H1 (cell line): ENCODE data around the gene ZNF573. TPM values are rescaled to one million over a fixed set of nuclear protein-coding genes. Genes with fewer than 3 reads are reported as not detected.

ENCODE experiments used
- ASH2L ChIP-seq: fragments of 200-600, 300-600 bp; sonication (generic); IDR thresholded peaks from one replicate; pipeline ENCODE4 v1.7.1; 2017; ENCODE audit warnings: low read length
- NANOG ChIP-seq: IDR thresholded peaks from 2 replicates; pipeline ENCODE4 v1.6.1; 2011; ENCODE audit warnings: low read length, low read depth, mild to moderate bottlenecking, inconsistent platforms; ENCODE audit not compliant: insufficient read depth, poor library complexity, severe bottlenecking
- RXRA ChIP-seq: IDR thresholded peaks from 2 replicates; pipeline ENCODE4 v1.6.1; 2011; ENCODE audit warnings: low read depth, mild to moderate bottlenecking, low read length, moderate library complexity; ENCODE audit not compliant: insufficient read depth
- polyA plus RNA-seq, 7 experiments: library from polyadenylated mRNA; depleted of rRNA in 3 of 7; stranded (reverse) in 5 of 7; unstranded in 2 of 7; fragments of >200 nt in 5 of 7; fragments of 200-250 nt in 2 of 7; gene quantifications; 1 replicate in 5 of 7; 2 replicates in 1 of 7; 4 replicates in 1 of 7; pipeline versions ENCODE4 v1.2.1 to v1.2.3, GENCODE V29; 2011 to 2013; ENCODE audit warnings: missing spikeins in 2 of 7, mixed read lengths in 2 of 7
- total RNA-seq: library from RNA; stranded (reverse); fragmentation: NEBNext Ultra II Directional; extraction: Animal tissue kit (Norgen Biotek cat#: 25700); gene quantifications from 2 replicates; pipeline ENCODE4 v1.2.1, GENCODE V29; 2021

ZNF573 gene
- total and polyA plus RNA-seq, 2 of the 8 experiments (the other 6 are each of a cell fraction or from before 2014, with no cell fraction given) = 6.3 to 13.8 TPM

GRCh38 chr19:37695144-37695899 is 84.1 kb downstream of the ZNF573 start (continued):
- TF ChIP-seq ASH2L (no peak), RXRA (no peak), NANOG (peak; percentile 50)
